WTC11 (cell line): ENCODE measurements around the gene CAMTA1.

Experiments used
- ELF4 ChIP-seq: sonication (generic); formaldehyde crosslinking; IDR thresholded peaks from 2 replicates; pipeline ENCODE4 v1.8.1; 2022; ENCODE audit warnings: low read depth, mild to moderate bottlenecking, moderate library complexity, missing genetic modification reagents
- GABPB1 ChIP-seq: sonication (generic); formaldehyde crosslinking; IDR thresholded peaks from 2 replicates; pipeline ENCODE4 v1.8.1; 2023; ENCODE audit warnings: mild to moderate bottlenecking, missing genetic modification reagents
- NFYB ChIP-seq: sonication (generic); formaldehyde crosslinking; conservative IDR thresholded peaks from 2 replicates; pipeline ENCODE4 v1.8.0; 2022; ENCODE audit warnings: low read depth, missing genetic modification reagents
- TP53 ChIP-seq: sonication (generic); formaldehyde crosslinking; IDR thresholded peaks from 2 replicates; pipeline ENCODE4 v1.8.1; 2023; ENCODE audit warnings: mild to moderate bottlenecking, missing genetic modification reagents
- ZNF396 ChIP-seq: fragments of 250-450 bp; sonication (Bioruptor Pico); IDR thresholded peaks from 2 replicates; pipeline ENCODE4 v1.8.0; 2021; ENCODE audit warnings: mild to moderate bottlenecking, moderate library complexity, borderline replicate concordance
- ZNF512 ChIP-seq: sonication (generic); formaldehyde crosslinking; IDR thresholded peaks from 2 replicates; pipeline ENCODE4 v1.8.1; 2022; ENCODE audit warnings: missing genetic modification reagents, borderline replicate concordance
- TF ChIP-seq, protein P1 (sequence below): fragments of 200-600 bp; IDR thresholded peaks from 2 replicates; pipeline ENCODE4 v1.8.0; 2022; ENCODE audit warnings: antibody characterized with exemption
- TF ChIP-seq, protein P2 (sequence below): sonication (generic); formaldehyde crosslinking; IDR thresholded peaks from 2 replicates; pipeline ENCODE4 v1.8.0; 2022; ENCODE audit warnings: mild to moderate bottlenecking, missing genetic modification reagents

DNA sequence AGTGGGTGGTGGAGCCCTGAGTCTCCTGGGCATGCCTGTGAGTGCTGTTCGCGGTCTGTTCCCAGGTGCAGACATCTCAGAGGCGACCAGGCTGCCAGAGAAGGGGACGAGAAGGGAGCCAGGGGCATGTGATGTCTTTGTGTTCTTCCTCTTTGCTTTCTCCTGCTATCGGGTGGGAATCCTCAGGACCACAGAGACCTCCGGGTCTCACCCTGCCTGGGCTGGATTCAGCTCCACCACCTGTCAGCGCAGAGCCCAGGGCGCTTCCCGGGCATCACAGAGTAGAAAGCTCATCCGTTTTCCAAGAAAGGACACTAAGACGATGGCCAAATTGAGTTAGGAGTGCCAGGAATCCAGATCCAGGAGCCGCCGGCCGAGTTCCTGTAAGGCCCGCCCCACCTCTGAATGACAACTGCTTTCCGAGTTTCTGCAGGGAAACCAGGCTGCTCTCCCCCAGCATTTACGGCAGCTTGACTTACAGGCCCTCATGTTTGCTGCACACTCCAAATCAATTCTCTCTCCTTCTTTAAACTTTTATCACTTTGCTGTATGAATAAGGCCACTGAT is 130.8 kb downstream of the CAMTA1 start:
- TF ChIP-seq TP53 (CRISPR knock-in tag), result no peak
- TF ChIP-seq ZNF396, result no peak
- TF ChIP-seq, protein P1, sequence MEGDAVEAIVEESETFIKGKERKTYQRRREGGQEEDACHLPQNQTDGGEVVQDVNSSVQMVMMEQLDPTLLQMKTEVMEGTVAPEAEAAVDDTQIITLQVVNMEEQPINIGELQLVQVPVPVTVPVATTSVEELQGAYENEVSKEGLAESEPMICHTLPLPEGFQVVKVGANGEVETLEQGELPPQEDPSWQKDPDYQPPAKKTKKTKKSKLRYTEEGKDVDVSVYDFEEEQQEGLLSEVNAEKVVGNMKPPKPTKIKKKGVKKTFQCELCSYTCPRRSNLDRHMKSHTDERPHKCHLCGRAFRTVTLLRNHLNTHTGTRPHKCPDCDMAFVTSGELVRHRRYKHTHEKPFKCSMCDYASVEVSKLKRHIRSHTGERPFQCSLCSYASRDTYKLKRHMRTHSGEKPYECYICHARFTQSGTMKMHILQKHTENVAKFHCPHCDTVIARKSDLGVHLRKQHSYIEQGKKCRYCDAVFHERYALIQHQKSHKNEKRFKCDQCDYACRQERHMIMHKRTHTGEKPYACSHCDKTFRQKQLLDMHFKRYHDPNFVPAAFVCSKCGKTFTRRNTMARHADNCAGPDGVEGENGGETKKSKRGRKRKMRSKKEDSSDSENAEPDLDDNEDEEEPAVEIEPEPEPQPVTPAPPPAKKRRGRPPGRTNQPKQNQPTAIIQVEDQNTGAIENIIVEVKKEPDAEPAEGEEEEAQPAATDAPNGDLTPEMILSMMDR, result no peak
- TF ChIP-seq NFYB (CRISPR knock-in tag), result no peak
- TF ChIP-seq GABPB1 (CRISPR knock-in tag), result no peak
- no peak for TF ChIP-seq ZNF512 (CRISPR knock-in tag)
- no peak for TF ChIP-seq ELF4 (CRISPR knock-in tag)
- TF ChIP-seq, protein P2, sequence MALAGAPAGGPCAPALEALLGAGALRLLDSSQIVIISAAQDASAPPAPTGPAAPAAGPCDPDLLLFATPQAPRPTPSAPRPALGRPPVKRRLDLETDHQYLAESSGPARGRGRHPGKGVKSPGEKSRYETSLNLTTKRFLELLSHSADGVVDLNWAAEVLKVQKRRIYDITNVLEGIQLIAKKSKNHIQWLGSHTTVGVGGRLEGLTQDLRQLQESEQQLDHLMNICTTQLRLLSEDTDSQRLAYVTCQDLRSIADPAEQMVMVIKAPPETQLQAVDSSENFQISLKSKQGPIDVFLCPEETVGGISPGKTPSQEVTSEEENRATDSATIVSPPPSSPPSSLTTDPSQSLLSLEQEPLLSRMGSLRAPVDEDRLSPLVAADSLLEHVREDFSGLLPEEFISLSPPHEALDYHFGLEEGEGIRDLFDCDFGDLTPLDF (CRISPR knock-in tag), result no peak
